Osteocyte (in vitro differentiated cells): ENCODE measurements around the gene TXNDC2. TPM values are rescaled to one million over a fixed set of nuclear protein-coding genes. Genes with fewer than 3 reads are reported as not detected.

ENCODE experiments used
- DNase-seq: peaks from one replicate; pipeline ENCODE4 v3.0.0; 2021; ENCODE audit warnings: mixed read lengths; ENCODE audit not compliant: unreplicated experiment; ENCODE audit errors: extremely low spot score
- H3K27ac Mint-ChIP-seq: one replicate; pipeline ENCODE4 v1.8.0; 2021; ENCODE audit warnings: mild to moderate bottlenecking, mixed read lengths; ENCODE audit not compliant: unreplicated experiment
- H3K27me3 Mint-ChIP-seq: one replicate; pipeline ENCODE4 v1.8.0; 2021; ENCODE audit warnings: mixed read lengths; ENCODE audit not compliant: unreplicated experiment
- H3K36me3 Mint-ChIP-seq: one replicate; pipeline ENCODE4 v1.8.0; 2021; ENCODE audit warnings: mixed read lengths; ENCODE audit not compliant: unreplicated experiment
- H3K4me1 Mint-ChIP-seq: one replicate; pipeline ENCODE4 v1.8.0; 2021; ENCODE audit warnings: mixed read lengths; ENCODE audit not compliant: unreplicated experiment
- H3K4me3 Mint-ChIP-seq: one replicate; pipeline ENCODE4 v1.8.0; 2021; ENCODE audit warnings: mild to moderate bottlenecking, moderate library complexity, mixed read lengths; ENCODE audit not compliant: unreplicated experiment
- H3K9me3 Mint-ChIP-seq: one replicate; pipeline ENCODE4 v1.8.0; 2021; ENCODE audit warnings: mixed read lengths; ENCODE audit not compliant: unreplicated experiment
- long read RNA-seq: library from polyadenylated mRNA; unstranded; transcript quantifications from one replicate; pipeline ENCODE4 v2.0.0, GENCODE V29; 2021
- total RNA-seq: library from RNA; stranded (reverse); gene quantifications from 2 replicates; pipeline ENCODE4 v1.2.1, GENCODE V29; 2021
- TF ChIP-seq, protein P1 (sequence below): fragments of 200-600 bp; sonication (generic); IDR thresholded peaks from 2 replicates; pipeline ENCODE4 v1.5.0; 2021; ENCODE audit warnings: antibody characterized with exemption, mild to moderate bottlenecking, moderate library complexity

Gene TXNDC2
- total RNA-seq, result 0.11 and 0.29 TPM in 2 replicates
- long read RNA-seq, result 0 reads

DNA sequence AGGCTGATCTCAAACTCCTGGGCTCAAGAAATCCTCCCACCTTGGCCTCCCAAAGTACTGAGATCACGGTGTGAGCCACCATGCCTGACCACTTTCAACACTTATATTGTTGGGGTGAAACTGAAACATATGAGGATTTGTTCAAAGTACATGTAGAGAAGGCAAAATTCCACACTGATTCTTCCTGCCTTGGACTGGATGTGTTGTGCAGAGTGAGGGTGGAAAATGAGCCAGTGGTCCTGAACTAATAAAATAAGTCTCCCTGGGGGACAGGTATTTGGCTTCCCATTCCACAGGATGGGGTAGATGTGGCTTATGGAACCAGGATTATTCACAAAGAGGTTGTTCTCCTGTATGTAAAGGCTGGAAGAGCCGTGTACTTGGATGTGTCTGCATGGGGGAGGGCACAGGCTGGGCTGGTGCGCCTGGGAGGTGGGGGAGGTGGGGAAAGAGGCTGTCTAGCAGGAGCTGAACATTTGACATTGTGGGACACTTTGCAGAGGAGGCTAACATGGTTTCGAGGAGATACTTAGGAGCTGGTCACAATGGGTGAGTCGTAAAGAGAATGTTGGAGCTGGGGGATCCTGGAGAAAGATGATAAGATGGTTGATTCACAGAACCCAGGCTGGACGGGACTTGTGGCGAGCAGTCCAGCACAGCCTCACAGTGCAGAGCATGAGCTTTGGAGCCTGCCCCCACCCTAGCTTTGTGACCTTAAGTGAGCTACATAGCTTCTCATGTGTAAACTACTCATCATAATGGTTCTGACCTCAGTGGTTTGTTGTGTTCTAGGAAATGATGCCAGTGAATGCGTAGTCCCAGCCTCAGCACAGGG, at the start of gene TXNDC2:
TSS of gene TXNDC2 (plus strand) at position 804 of the 835 bp plus-strand sequence. CDS start 708 bp downstream, outside the sequence.
- no peaks in the 10 kb centered on the region for H3K9me3 Mint-ChIP-seq
- TF ChIP-seq, protein P1, sequence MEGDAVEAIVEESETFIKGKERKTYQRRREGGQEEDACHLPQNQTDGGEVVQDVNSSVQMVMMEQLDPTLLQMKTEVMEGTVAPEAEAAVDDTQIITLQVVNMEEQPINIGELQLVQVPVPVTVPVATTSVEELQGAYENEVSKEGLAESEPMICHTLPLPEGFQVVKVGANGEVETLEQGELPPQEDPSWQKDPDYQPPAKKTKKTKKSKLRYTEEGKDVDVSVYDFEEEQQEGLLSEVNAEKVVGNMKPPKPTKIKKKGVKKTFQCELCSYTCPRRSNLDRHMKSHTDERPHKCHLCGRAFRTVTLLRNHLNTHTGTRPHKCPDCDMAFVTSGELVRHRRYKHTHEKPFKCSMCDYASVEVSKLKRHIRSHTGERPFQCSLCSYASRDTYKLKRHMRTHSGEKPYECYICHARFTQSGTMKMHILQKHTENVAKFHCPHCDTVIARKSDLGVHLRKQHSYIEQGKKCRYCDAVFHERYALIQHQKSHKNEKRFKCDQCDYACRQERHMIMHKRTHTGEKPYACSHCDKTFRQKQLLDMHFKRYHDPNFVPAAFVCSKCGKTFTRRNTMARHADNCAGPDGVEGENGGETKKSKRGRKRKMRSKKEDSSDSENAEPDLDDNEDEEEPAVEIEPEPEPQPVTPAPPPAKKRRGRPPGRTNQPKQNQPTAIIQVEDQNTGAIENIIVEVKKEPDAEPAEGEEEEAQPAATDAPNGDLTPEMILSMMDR, result no peak
- no peaks in the 10 kb centered on the region for H3K27me3 Mint-ChIP-seq
- H3K36me3 Mint-ChIP-seq, result no peaks in the 10 kb centered on the region
- no peak within 1 kb of the TSS for H3K4me3 Mint-ChIP-seq
- no peak within 1 kb of the TSS for H3K27ac Mint-ChIP-seq
- no peak for DNase-seq
- H3K4me1 Mint-ChIP-seq, result no peaks in the 10 kb centered on the region

DNA sequence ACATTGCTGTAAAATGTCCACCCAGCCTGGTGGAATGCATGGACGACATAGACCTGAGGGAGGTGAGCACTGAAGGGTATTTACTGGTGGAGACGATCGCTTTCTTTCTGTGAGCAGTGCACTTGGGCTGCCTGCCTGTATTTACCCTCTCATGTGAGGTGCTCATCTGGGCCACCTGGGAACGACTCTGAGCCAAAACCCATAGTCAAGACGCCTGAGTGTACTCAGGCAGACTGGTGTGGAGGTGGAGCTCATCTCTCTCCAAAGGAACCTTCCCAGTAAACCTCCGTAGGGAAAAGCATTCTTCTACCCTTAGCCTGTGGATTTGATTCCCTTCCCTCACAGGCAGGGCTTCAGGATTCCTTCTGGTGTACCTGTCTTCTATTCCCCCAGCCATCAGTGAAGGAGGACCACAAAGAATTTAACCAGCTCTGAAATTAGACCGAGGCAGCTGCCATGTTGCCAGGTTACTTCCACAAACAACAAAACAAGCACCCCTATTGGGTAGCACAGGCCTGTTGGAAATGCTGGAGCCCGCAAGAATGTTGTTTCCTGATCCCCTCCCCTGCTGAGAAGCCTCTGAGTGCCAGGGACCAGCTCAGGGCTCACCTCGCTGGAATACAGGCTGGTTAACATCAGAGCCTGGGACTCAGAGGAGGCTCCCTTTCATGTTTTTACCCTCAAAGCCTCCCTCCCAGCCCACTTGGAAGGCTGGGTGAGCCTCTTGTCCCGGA, 47.5 kb upstream of the TXNDC2 start:
- Mint-ChIP-seq H3K27me3 (no peaks in the 10 kb centered on the region), H3K4me3 (no peak overlapping the region), H3K9me3 (no peaks in the 10 kb centered on the region), H3K36me3 (peaks cover 13% of the 10 kb centered on the region), H3K4me1 (peaks cover 40% of the 10 kb centered on the region), H3K27ac (peak overlapping the region; percentile 77)
- TF ChIP-seq, protein P1, result no peak
- no peak for DNase-seq

DNA sequence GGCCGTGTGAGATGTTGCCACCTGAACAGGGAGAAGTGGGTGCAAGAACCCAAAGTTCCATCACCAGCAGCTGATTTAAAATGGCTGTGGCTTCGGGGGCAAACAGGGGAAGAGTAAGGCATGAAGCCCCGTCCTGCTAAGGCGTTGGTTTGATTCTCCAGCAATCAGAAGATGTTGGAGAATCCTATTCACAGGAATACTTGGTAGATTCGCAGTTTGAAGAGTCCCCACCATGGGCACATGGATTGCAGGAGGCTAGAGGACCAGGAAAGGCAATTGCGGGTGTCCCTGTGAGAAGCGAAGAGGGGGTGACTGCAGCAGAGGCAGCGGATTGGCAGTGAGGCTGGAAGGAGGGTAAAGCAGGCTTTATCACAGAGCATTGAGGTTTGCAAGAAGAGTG, 46.6 kb upstream of the TXNDC2 start:
- Mint-ChIP-seq H3K9me3 (no peaks in the 10 kb centered on the region), H3K36me3 (peaks cover 14% of the 10 kb centered on the region), H3K27ac (no peak overlapping the region), H3K27me3 (no peaks in the 10 kb centered on the region), H3K4me3 (no peak overlapping the region), H3K4me1 (peaks cover 43% of the 10 kb centered on the region)
- TF ChIP-seq, protein P1, result no peak
- DNase-seq, result no peak

- no peaks in the 10 kb centered on the region for H3K27me3 Mint-ChIP-seq
- DNase-seq, result no peak
- no peak overlapping the region for H3K4me3 Mint-ChIP-seq
- TF ChIP-seq, protein P1, result no peak
- H3K4me1 Mint-ChIP-seq, result peaks cover 48% of the 10 kb centered on the region
- no peaks in the 10 kb centered on the region for H3K9me3 Mint-ChIP-seq
- peaks cover 17% of the 10 kb centered on the region for H3K36me3 Mint-ChIP-seq
- H3K27ac Mint-ChIP-seq, result no peak overlapping the region
These were observed 45.9 kb upstream of the TXNDC2 start for GRCh38 chr18:9839853-9840252.

DNA sequence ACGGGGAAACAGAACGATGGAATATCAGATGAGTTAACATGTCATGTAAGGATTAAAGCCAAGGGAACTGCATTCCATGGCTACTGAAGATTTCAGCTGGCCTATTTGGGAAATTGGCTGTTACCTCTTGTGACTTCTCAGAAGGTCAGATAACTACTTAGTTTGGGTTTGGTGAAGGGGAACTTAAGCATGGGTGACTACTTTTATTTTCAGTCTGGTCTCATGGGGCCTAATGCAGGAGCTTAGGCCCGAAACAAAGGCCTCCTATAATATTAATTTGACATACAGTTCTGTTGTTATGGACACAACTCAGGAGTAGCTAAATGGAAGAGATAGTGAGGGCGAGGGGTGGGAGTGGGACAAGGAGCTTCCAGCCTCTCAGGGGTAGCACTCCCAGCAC, 44.0 kb upstream of the TXNDC2 start:
- Mint-ChIP-seq H3K27me3 (no peaks in the 10 kb centered on the region), H3K9me3 (no peaks in the 10 kb centered on the region), H3K36me3 (peaks cover 20% of the 10 kb centered on the region), H3K4me1 (peaks cover 46% of the 10 kb centered on the region), H3K27ac (no peak overlapping the region), H3K4me3 (no peak overlapping the region)
- TF ChIP-seq, protein P1, result no peak
- no peak for DNase-seq
